Stimulated activated CD4-positive, alpha-beta T cell treated with anti-CD3 and anti-CD28 coated beads, TNF-alpha, amount 100 ng/mL, for 1 hour (primary cell): ENCODE data around the gene TMEM35A.
A peak's percentile ranks its signal among the peaks of the same experiment; 100 is the strongest.
"Not testable (repeated sequence)": the region's sequence is repeated elsewhere in the genome, so short reads cannot be mapped to it uniquely, and the experiment has no call there.

Experiments used
- DNase-seq, 3 donors: peaks; one replicate each; pipeline ENCODE4 v3.0.0-alpha.2; 2020; ENCODE audit warnings: low read depth in 3 of 3, low spot score in 1 of 3

The TMEM35A gene, protein sequence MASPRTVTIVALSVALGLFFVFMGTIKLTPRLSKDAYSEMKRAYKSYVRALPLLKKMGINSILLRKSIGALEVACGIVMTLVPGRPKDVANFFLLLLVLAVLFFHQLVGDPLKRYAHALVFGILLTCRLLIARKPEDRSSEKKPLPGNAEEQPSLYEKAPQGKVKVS

DNA sequence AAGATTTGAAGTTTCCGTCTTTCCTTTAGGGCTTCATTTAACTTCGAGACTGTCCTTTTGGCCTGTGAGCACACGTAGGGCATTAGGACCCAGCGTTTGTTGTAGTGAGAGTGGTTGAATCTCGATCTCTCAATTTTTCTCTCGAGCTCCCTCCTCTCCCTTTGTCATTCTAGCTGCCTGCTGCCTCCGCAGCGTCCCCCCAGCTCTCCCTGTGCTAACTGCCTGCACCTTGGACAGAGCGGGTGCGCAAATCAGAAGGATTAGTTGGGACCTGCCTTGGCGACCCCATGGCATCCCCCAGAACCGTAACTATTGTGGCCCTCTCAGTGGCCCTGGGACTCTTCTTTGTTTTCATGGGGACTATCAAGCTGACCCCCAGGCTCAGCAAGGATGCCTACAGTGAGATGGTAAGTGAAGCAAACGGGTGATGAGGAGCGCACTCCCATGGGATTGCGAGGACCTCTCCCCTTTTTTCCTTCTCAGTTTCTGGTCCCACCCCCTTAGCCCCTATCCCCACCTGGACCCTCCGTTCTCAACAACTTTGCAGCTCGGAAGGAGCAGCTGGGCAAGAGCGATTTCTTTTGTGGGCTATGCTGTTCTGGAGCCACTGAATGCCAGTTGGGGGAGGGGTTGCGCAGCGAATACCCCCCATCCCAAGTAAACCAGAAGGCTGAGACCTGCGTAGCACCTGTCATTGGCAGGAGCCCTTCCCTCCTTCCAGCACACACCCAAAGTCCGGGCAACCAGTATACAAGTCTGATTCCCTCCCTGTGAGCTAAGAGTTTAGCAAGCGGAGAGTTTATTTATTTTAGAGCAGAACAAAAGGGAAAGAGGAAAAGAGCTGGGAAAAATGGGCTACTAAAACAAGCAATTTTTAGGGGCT lies at the start of gene TMEM35A:
TMEM35A (plus strand) TSS at position 164 of the 883 bp plus-strand sequence; CDS start at position 288, 124 bp downstream.
- DNase-seq = no peak

DNA sequence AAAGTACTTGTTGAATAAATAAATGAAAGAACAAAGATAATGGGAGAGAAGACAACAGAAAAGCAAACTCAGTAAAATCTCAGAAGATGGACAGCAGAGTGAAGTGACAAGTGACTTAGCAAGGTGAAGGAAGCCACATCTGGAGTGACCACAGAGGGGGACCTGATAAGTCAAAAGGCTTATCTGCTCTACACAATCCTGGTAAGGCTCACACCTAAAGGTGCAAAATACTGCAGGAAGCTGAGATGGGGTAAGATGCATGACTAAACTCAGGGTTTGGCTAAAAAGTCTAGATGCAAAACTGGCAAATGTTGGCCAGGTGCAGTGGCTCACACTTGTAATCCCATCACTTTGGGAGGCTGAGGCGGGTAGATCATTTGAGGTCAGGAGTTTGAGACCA lies 49.0 kb upstream of the TMEM35A start:
- no peak for DNase-seq

DNA sequence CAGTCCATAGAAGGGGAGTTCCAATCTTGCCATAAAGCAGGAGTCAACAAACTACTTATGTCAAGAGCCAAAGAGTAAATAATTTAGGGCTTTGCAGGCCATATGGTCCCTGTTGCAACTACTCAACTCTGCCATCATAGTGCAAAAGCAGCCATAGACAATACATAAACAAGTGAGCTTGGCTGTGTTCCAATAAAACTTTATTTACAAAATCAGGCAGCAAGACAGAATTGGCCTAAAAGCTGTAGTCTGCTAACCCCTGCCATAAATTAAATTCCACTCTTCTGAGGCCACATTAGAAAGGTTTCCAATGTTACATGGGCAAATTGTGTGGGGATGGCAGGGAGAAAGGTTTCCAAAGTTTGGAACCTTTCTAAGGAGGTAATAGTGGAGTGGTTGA lies 41.4 kb upstream of the TMEM35A start:
- no peak for DNase-seq

DNA sequence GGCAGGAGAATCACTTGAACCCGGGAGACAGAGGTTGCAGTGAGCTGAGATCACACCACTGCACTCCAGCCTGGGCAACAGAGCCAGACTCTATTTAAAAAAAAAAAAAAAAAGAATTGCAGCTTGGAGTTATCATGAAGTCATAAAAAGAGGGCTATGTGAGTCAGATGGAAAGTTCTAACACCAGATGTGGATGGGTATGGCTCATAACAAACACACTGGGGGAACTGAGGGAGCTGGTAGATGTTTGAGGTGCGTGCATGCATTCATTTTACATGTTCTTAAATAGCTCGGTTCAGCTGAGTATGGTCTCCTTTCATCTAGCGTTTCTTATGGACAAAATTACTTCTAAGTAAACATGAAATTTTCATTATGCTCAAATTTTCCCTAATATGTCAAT lies 38.5 kb upstream of the TMEM35A start:
- DNase-seq = no peak

DNA sequence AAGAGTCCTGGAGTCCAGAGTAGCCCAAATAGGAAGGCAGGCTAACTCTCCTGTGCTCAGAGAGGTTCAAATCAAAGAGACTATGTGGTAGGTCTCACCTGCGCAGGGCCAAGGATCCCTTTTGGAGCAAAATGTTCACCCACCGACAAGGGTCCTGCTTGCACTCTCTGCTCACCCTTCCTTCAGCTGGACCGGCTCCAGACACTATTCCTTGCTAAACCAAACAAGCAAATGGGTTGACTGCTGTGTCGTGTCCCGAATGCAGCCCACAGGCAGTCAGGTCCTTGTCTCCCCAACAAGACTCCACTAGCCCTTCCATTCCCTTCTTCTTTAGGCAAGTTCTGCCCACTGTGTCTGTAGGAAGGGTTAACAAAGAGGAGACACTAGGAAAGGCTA lies 27.5 kb upstream of the TMEM35A start:
- DNase-seq = no peak

DNA sequence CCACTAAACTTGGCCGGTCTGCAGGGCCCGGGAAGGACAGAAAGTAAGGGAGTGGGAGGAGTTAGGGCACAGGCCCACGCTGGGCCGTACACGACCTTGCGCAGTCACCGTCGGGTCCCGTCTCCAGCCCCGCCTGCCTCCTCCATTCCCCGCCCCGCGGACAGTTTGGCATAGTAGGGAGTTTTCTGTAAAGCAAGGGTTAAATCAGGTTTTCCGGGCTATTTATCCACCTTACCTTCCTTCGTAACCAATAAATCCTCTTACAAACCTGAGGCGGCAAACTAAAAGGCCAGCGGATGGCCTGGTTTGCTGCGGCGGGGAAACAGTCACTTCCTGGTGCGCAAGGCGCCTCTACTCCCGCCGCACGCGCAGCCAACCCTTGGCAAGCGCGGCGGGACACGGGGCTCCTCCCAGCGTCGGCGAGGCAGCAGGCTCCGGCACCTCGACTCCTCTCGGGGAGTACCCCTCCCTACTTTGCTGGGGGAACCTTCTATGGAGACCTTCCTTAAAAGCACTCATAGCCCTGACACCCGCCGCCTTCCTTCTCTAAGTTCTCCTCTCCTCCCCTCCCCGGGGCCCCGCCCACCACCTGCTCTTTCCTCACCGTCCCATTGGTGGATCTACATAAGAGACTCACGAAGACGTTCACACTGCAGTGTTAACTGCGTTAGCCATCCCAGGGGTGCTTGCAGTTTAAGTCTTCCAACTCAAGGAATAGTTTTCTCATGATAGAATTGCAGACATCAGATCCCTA lies 27.0 kb upstream of the TMEM35A start, which contains the start of gene TRMT2B:
TRMT2B (minus strand) TSS at position 563 of the 754 bp plus-strand sequence. CDS start 9,822 bp downstream, outside the sequence.
- peak; percentile 42 to 59 (median 52) for DNase-seq

DNA sequence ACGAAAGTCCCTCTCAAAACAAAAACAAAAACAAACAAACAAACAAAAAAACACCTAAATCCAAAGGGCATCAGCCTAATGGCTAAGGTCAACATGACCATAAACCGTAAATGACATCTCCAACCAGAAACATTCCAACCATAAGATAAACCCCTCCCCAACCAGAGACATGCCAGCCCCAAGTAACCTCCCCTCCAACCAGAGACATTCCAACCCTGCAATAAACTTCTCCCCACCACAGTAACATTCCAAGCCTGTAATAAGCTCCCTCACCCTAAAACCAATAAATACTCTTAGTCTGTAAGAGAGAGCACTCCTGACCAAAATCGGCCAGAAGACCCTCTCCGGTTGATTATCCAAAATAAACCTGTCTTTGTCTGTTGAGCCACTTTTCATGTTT lies 22.1 kb upstream of the TMEM35A start:
- DNase-seq = not testable (repeated sequence)

DNA sequence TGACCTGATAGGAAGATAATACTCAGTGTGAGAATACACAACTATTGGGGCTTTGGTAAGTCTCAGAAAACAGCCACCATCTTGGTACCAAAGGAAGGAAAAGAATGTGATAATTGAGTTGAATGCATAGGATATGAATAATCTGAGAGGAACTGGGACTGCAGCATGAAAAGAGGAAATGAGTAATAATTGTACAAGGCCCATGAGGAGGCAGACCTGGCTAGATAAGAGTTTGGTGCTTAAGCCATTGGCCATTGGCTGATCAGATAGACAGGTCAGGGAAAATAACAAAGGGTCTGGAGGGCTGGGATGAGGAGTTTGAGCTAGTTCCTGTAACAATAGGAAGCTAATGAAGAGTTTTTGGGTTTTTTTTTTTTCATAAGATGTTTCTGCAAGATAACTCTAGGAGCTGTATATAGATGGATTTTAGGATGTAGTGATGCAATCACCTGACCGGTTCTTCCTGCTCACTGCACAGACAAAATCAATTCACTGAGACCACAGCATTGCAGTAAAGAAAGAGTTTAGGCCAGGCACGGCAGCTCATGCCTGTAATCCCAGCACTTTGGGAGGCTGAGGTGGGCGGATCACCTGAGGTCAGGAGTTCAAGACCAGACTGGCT lies 21.5 kb upstream of the TMEM35A start:
- DNase-seq = no peak

DNA sequence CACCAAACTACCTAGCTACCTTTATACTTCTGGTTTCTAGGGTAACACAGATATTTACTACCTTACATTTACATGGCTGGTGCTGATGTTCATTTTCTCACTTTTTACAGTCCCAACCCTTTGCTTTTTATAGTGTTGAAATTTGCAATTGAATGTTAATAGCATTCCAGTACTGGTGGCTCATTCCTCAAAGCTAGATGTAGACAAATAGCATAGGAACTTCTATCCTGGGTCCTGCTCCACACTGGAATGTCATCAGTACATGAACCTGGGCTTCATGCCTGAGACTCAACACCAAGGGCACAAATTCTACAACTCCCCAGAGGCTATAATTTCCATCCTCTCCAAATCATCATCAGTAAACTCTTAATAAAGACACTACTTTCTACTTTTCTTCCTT lies 16.5 kb upstream of the TMEM35A start:
- DNase-seq = no peak

DNA sequence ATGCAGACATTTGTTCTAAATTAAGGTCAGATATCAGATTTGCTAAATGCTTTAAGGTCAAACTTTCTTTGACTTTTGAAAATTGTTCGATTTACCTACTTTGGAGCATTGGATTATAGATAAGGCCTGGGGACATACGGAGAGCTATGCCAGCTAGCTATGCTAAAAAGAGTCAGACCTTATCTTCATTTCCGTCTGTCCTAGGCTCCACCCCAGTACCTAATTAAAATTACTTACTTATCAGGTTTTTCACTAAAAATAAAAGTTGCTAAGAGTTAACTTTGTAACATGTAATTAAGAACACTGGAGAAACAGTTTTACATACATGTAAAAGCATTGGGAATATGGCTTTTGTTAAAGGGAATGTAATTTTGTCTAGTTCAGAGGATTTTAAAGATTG lies 7.1 kb upstream of the TMEM35A start:
- DNase-seq = no peak

DNA sequence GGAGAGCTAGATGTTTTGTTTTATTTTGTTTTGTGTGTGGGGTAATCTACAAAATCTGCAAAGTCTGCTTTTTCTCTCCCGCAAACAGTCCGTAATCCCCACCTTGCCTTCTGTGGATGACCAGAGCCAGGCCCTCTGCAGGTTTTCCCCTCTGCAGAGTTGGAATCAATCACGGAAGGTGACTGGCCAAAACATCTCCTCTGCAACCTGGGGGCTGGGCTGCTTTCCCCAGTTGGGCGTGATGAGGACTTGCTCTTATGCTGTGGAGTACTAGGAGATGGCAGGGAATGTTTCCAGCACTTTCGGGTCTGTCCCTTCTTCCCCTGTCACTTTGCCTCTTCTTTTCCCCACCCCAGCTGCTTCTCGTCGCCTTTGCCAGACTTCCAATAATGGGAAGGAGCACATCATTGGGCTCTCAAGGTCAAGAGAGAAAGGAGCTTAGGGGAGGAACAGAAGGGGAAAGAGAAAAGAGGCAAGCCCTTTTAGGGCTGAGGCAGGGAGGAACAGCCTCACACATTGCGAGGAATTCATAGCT lies 1.1 kb downstream of the TMEM35A start:
- DNase-seq = no peak

DNA sequence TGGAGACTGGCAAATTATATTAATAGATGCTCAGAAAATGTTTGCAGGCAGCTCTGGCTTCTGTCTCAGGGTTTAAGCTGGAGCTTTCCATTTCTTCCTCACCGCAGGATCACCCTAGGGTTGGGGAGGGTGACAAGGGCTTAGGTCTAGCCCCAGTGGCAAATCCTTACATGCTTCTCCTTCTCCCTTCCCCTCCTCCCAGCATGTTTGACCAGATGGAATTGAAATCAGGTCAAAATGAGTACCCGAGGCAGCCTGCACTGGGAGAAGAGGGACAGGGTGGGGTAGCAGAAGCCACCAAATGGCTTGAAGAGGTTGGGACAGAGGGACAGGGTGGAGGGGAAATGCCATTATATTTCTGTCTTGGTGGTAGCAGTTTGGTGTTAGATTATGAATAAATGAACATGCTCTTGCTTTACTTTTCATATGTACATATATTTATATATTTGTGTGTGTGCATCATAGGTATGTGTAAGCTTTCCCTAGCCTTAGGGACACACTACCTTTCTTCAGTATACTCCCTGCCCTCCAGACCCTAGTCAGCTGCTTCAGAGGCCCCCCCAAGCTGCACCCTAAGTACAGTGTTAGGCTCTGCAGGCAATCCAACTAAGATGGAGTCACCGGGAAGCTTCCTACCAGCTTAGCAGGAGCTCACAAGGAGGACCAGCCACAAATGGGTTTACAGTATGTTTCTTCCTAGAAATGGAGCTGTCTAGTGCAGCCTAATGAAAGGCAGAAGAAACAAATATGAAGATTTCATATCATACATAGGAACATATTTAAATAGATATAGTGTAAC lies 1.8 kb downstream of the TMEM35A start:
- no peak for DNase-seq

DNA sequence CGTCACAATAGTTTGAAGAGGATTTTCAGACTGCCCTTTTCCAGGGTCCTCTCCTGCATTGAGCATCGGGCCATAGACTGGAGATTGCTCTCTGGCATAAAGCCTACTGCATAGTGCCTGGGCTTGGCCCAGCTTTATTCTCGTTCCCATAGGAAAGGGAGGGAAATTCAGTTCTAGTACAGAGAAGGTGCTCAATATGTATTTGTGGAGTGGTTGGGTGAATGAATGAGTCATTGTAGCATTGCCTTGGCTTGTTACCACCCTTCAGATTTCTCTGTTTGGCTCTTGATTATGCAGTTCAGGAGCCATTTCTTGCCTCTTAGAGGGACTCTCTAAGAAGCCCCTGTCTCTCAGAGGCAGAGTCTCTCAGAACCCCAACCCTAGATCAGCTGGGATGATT lies 2.6 kb downstream of the TMEM35A start:
- no peak for DNase-seq

DNA sequence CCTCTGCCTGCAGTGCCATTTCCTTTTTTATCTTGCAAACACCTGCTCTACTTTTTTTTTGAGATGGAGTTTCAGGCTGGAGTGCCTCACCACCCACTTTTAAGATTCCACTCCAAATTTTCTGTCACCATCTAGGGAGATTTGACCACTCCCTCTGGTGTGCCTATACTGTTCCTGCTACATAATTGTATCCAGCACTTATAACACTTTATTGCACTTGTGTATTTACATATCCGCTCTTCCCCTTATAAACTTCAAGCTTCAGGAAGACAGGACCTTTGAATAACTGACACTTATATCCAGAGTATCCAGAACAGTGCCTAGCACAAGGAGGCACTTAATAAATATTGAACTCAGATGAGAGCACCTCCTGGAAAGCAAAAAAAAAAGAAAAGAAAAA lies 13.1 kb downstream of the TMEM35A start:
- no peak for DNase-seq

DNA sequence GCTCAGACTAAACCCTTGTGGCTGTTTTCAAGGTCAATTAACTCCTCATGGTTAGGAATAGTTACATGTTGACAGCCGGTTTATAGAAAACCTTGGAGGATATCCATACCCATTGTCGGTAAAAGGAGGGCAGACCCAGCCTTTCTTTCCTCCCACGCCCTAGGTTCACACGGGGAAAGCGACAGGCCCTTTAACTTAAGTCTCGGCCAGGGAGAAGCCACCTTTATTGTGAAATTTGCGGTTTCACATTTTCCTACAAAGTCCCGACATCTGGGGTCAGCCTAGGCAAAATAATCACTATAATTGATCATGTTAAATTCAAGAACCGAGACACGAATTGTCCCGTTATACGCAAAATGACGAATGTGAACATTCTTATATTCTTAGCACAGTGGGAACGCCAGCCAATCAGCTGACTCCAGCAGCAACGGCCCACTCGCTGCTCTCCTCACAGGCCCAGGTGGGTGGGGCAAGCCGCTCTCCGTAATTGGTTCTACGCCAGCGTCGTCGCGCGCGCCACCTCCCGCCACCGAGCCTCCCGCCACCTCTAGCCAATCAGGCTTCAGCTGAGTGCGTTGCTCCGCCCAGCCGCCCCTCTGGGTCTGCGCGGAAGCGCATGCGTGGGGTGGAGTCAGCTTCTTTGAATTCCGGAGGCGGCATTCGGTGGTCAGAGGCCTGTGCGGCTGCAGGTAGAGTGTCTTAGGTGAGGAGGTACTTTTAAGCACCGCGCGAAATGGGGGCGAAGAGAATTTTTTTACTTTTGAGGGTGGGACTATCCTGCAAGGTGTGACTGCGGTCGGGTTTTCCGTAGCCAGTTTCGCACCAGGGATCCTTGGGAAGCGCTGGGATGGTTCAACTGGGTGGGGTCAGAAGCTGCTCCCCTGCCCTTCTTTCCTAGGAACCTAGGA lies 19.1 kb downstream of the TMEM35A start, which contains the start of gene CENPI:
CENPI (plus strand) TSS at position 659 of the 908 bp plus-strand sequence. CDS start 2,867 bp downstream, outside the sequence.
- peak; percentile 76 to 86 (median 84) for DNase-seq

DNA sequence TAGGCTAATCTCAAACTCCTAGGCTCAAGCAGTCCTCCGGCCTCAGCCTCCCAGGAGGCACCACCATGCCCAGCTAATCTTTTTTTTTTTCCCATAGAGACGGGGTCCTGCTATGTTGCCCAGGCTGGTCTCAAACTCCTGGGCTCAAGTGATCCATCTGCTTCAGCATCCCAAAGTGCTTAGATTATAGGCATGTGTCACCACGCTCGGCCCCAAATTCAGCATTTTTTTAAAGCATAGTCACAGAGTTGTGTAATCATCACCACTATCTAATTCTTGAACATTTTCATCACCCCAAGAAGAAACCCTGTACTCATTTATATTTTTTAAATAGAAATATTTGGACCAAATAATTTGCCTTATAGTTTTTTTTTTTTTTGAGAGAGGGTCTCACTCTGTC lies 29.6 kb downstream of the TMEM35A start:
- DNase-seq = no peak

DNA sequence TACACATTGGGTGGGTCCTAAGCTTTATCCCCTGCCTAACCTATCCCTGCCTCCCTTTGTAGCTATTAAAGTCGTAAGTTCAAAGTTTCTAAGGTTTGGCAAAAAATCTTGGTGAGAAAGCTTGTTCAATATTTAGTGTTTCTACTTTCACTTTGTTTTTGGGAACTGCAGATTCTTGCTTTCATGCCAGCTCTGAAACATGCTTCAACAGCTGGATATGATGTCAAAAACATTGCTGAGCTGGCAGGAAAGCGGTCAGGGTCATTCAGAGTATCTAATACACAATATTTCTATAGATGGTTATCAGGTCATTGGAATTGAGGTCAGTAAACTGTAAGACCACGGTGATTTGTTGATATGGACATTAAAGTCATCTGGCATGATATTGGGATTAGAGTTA lies 39.0 kb downstream of the TMEM35A start:
- no peak for DNase-seq

DNA sequence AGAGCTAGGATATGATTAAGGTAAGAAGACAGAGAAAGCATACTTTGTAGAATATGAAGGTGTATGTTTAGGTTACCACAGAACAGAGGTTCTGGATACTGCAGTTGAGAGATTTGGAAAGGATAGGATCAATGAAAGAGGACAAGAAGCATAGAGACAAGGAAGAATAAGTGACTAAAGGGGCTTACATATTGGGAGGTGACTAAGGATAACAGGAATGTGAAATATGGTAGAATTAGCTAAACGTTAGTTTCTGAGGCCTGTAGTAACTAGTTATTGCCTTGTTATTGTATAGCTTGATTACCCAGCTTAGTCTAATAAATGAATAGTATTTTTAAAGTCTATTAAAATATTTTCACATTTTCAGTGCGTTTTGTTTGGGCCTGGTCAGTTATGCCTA lies 57.6 kb downstream of the TMEM35A start:
- DNase-seq = no peak
